GM23338 (cell line): ENCODE measurements around the gene SDHB. TPM values are rescaled to one million over a fixed set of nuclear protein-coding genes. Genes with fewer than 3 reads are reported as not detected.

ENCODE experiments used
- CREB1 ChIP-seq: fragments of 250-450 bp; sonication (Bioruptor Pico); IDR thresholded peaks from 2 replicates; pipeline ENCODE4 v1.5.0; 2020; ENCODE audit warnings: low read depth, mild to moderate bottlenecking, moderate library complexity
- EZH2 ChIP-seq: fragments of 200-600 bp; sonication (generic); IDR thresholded peaks from one replicate; pipeline ENCODE4 v1.8.0; 2017; ENCODE audit warnings: antibody characterized with exemption, mild to moderate bottlenecking, low read depth; ENCODE audit not compliant: unreplicated experiment
- EZH2phosphoT487 ChIP-seq: fragments of 200-600 bp; sonication (generic); IDR thresholded peaks from one replicate; pipeline ENCODE4 v1.8.1; 2018; ENCODE audit warnings: antibody characterized with exemption; ENCODE audit not compliant: unreplicated experiment
- POLR2AphosphoS5 ChIP-seq: IDR thresholded peaks from 2 replicates; pipeline ENCODE4 v1.6.1; 2016; ENCODE audit warnings: antibody characterized with exemption, low read depth
- STAT1 ChIP-seq: IDR thresholded peaks from one replicate; pipeline ENCODE4 v1.6.1; 2016; ENCODE audit warnings: antibody characterized with exemption; ENCODE audit not compliant: unreplicated experiment
- ZNF114 ChIP-seq: fragments of 250-450 bp; sonication (Bioruptor Pico); IDR thresholded peaks from 2 replicates; pipeline ENCODE4 v1.5.0; 2020; ENCODE audit warnings: mild to moderate bottlenecking, moderate library complexity
- polyA plus RNA-seq: library from polyadenylated mRNA; unstranded; fragments of >200 nt; fragmentation: Nextera tagmentation; extraction: Ambion mirVana; gene quantifications from 2 replicates; pipeline ENCODE4 v1.2.1, GENCODE V29; 2016
- total RNA-seq: library from RNA; depleted of rRNA; stranded (reverse); fragments of >200 nt; shearing (Covaris generic); gene quantifications from 2 replicates; pipeline ENCODE4 v1.2.3, GENCODE V29; 2014
- TF ChIP-seq, protein P1 (sequence below): fragments of 250-450 bp; sonication (Bioruptor Pico); IDR thresholded peaks from 2 replicates; pipeline ENCODE4 v1.5.0; 2020; ENCODE audit warnings: mild to moderate bottlenecking, moderate library complexity
- TF ChIP-seq, protein P2 (sequence below): IDR thresholded peaks from one replicate; pipeline ENCODE4 v1.6.1; 2018; ENCODE audit warnings: antibody characterized with exemption; ENCODE audit not compliant: unreplicated experiment

SDHB gene
- total and polyA plus RNA-seq, 2 experiments from 2014 or later = 72.8 to 112 TPM

- TF ChIP-seq, protein P1, sequence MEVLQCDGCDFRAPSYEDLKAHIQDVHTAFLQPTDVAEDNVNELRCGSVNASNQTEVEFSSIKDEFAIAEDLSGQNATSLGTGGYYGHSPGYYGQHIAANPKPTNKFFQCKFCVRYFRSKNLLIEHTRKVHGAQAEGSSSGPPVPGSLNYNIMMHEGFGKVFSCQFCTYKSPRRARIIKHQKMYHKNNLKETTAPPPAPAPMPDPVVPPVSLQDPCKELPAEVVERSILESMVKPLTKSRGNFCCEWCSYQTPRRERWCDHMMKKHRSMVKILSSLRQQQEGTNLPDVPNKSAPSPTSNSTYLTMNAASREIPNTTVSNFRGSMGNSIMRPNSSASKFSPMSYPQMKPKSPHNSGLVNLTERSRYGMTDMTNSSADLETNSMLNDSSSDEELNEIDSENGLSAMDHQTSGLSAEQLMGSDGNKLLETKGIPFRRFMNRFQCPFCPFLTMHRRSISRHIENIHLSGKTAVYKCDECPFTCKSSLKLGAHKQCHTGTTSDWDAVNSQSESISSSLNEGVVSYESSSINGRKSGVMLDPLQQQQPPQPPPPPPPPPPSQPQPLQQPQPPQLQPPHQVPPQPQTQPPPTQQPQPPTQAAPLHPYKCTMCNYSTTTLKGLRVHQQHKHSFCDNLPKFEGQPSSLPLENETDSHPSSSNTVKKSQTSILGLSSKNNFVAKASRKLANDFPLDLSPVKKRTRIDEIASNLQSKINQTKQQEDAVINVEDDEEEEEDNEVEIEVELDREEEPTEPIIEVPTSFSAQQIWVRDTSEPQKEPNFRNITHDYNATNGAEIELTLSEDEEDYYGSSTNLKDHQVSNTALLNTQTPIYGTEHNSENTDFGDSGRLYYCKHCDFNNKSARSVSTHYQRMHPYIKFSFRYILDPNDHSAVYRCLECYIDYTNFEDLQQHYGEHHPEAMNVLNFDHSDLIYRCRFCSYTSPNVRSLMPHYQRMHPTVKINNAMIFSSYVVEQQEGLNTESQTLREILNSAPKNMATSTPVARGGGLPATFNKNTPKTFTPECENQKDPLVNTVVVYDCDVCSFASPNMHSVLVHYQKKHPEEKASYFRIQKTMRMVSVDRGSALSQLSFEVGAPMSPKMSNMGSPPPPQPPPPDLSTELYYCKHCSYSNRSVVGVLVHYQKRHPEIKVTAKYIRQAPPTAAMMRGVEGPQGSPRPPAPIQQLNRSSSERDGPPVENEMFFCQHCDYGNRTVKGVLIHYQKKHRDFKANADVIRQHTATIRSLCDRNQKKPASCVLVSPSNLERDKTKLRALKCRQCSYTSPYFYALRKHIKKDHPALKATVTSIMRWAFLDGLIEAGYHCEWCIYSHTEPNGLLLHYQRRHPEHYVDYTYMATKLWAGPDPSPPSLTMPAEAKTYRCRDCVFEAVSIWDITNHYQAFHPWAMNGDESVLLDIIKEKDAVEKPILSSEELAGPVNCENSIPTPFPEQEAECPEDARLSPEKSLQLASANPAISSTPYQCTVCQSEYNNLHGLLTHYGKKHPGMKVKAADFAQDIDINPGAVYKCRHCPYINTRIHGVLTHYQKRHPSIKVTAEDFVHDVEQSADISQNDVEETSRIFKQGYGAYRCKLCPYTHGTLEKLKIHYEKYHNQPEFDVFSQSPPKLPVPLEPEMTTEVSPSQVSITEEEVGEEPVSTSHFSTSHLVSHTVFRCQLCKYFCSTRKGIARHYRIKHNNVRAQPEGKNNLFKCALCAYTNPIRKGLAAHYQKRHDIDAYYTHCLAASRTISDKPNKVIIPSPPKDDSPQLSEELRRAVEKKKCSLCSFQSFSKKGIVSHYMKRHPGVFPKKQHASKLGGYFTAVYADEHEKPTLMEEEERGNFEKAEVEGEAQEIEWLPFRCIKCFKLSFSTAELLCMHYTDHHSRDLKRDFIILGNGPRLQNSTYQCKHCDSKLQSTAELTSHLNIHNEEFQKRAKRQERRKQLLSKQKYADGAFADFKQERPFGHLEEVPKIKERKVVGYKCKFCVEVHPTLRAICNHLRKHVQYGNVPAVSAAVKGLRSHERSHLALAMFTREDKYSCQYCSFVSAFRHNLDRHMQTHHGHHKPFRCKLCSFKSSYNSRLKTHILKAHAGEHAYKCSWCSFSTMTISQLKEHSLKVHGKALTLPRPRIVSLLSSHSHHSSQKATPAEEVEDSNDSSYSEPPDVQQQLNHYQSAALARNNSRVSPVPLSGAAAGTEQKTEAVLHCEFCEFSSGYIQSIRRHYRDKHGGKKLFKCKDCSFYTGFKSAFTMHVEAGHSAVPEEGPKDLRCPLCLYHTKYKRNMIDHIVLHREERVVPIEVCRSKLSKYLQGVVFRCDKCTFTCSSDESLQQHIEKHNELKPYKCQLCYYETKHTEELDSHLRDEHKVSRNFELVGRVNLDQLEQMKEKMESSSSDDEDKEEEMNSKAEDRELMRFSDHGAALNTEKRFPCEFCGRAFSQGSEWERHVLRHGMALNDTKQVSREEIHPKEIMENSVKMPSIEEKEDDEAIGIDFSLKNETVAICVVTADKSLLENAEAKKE (CRISPR knock-in tag) = no peak
- TF ChIP-seq CREB1 (peak; percentile 69), EZH2 (no peak), EZH2phosphoT487 (no peak), POLR2AphosphoS5 (peak; percentile 54), STAT1 (no peak), ZNF114 (CRISPR knock-in tag) (no peak)
- TF ChIP-seq, protein P2, sequence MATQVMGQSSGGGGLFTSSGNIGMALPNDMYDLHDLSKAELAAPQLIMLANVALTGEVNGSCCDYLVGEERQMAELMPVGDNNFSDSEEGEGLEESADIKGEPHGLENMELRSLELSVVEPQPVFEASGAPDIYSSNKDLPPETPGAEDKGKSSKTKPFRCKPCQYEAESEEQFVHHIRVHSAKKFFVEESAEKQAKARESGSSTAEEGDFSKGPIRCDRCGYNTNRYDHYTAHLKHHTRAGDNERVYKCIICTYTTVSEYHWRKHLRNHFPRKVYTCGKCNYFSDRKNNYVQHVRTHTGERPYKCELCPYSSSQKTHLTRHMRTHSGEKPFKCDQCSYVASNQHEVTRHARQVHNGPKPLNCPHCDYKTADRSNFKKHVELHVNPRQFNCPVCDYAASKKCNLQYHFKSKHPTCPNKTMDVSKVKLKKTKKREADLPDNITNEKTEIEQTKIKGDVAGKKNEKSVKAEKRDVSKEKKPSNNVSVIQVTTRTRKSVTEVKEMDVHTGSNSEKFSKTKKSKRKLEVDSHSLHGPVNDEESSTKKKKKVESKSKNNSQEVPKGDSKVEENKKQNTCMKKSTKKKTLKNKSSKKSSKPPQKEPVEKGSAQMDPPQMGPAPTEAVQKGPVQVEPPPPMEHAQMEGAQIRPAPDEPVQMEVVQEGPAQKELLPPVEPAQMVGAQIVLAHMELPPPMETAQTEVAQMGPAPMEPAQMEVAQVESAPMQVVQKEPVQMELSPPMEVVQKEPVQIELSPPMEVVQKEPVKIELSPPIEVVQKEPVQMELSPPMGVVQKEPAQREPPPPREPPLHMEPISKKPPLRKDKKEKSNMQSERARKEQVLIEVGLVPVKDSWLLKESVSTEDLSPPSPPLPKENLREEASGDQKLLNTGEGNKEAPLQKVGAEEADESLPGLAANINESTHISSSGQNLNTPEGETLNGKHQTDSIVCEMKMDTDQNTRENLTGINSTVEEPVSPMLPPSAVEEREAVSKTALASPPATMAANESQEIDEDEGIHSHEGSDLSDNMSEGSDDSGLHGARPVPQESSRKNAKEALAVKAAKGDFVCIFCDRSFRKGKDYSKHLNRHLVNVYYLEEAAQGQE = no peak
Measured at GRCh38 chr1:17011439-17012307, 42.2 kb downstream of the SDHB start, which contains the start of gene ATP13A2 (continued).
